HCT116 (cell line): ENCODE measurements around the gene WFDC1.

ENCODE experiments used
- CBX3 ChIP-seq: IDR thresholded peaks from 2 replicates; pipeline ENCODE4 v1.6.1; 2012; ENCODE audit warnings: low read depth
- CTCF ChIP-seq, 3 experiments: fragments of 200-600 bp in 1 of 3; sonication (generic) in 1 of 3; IDR thresholded peaks in 2 of 3; conservative IDR thresholded peaks in 1 of 3; 2 replicates each; pipeline ENCODE4 v1.5.1; 2012 to 2017; ENCODE audit warnings: low read depth in 2 of 3, low read length in 2 of 3, antibody characterized with exemption in 1 of 3, borderline replicate concordance in 1 of 3, control low read depth in 1 of 3, mild to moderate bottlenecking in 1 of 3, mixed read lengths in 1 of 3, mixed run types in 1 of 3, moderate library complexity in 1 of 3; ENCODE audit not compliant: insufficient read depth in 1 of 3
- EZH2phosphoT487 ChIP-seq: fragments of 200-600 bp; IDR thresholded peaks from 2 replicates; pipeline ENCODE4 v1.6.1; 2018; ENCODE audit warnings: antibody characterized with exemption, borderline replicate concordance
- MAX ChIP-seq: IDR thresholded peaks from 2 replicates; pipeline ENCODE4 v1.6.1; 2012
- POLR2A ChIP-seq: IDR thresholded peaks from 2 replicates; pipeline ENCODE4 v1.7.0; 2011; ENCODE audit warnings: borderline replicate concordance; ENCODE audit not compliant: insufficient read depth, insufficient read length; ENCODE audit errors: extremely low read depth
- REST ChIP-seq: IDR thresholded peaks from 2 replicates; pipeline ENCODE4 v1.6.1; 2012; ENCODE audit warnings: low read depth
- SP1 ChIP-seq: IDR thresholded peaks from 2 replicates; pipeline ENCODE4 v1.6.1; 2012; ENCODE audit warnings: low read depth
- ZNF274 ChIP-seq: fragments of 200-500 bp; sonication (Bioruptor generic); IDR thresholded peaks from 2 replicates; pipeline ENCODE4 v1.6.1; 2014; ENCODE audit warnings: mild to moderate bottlenecking, low read depth, low read length, inconsistent platforms

- TF ChIP-seq CTCF (IDR thresholded peaks at IDR 0.05 in 2 of 3, conservative IDR thresholded peaks at IDR 0.05 in 1 of 3; ENCODE audit: borderline replicate concordance in 1 of 3, insufficient read depth in 1 of 3, low read depth in 2 of 3, low read length in 2 of 3) = no peak
- no peak for TF ChIP-seq MAX
- TF ChIP-seq CBX3 = no peak
- no peak for TF ChIP-seq SP1
- no peak for TF ChIP-seq EZH2phosphoT487
- no peak for TF ChIP-seq POLR2A
- no peak for TF ChIP-seq REST
- no peak for TF ChIP-seq ZNF274
These were observed 56.2 kb downstream of the WFDC1 start for GRCh38 chr16:84350685-84351400.
